ENCODE measurements around the gene SLC10A4.
"Not testable (repeated sequence)": the region's sequence is repeated elsewhere in the genome, so short reads cannot be mapped to it uniquely, and the experiment has no call there.

SLC10A4 gene

DNA sequence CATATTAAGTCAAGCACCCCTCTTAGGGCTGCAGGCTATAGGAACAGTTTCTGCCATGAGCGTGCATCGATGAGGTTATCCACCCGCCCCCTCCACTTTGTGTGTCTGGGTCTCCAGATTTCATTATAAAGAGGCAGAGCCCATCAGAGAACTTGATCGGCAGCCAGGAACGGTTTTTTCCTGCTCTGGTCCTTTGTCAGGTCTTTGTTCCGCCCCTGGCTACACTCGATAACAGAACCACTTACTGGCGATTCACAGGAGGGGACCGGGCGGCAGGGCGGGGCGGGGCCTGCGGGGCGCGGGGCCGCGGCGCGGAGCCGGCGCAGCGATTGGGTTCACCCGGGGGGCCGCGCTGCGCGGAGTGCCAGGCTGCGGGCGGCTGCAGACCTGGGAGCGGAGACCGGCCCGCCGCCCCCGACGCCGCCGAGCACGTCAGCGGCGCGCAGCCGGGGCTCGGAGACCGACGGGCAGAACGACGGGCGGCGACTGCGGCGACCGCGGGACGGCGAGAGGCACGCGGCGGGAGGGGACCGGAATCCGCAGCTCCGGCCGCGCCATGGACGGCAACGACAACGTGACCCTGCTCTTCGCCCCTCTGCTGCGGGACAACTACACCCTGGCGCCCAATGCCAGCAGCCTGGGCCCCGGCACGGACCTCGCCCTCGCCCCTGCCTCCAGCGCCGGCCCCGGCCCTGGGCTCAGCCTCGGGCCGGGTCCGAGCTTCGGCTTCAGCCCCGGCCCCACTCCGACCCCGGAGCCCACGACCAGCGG is at the start of gene SLC10A4:
SLC10A4 (plus strand) TSS at position 338 of the 771 bp plus-strand sequence; CDS start at position 557, 219 bp downstream.
- no peak for TF ChIP-seq CTCF (conservative IDR thresholded peaks at IDR 0.05; ENCODE audit: low read depth)

GRCh38 chr4:48436318-48436717 is 46.8 kb upstream of the SLC10A4 start:
- no peak overlapping the region for H3K27ac ChIP-seq
- DNase-seq (ENCODE audit: low spot score) = no peak
- TF ChIP-seq CTCF (conservative IDR thresholded peaks at IDR 0.05; ENCODE audit: low read depth) = no peak
- ChIA-PET CTCF (no interaction called here), POLR2A (ENCODE audit: low non-redundant PET) (no interaction called here)

More for the DNA sequence above, at the start of gene SLC10A4:
- CTCF ChIA-PET = interaction anchor here (0.6 kb wide), 2 partner anchors 87 to 719 kb away, joined by 3 read pairs; no protein-coding TSS in a partner anchor
- no peak for DNase-seq (ENCODE audit: low spot score)
- POLR2A ChIA-PET (ENCODE audit: low non-redundant PET) = no interaction called here
- no peak within 1 kb of the TSS for H3K27ac ChIP-seq

DNA sequence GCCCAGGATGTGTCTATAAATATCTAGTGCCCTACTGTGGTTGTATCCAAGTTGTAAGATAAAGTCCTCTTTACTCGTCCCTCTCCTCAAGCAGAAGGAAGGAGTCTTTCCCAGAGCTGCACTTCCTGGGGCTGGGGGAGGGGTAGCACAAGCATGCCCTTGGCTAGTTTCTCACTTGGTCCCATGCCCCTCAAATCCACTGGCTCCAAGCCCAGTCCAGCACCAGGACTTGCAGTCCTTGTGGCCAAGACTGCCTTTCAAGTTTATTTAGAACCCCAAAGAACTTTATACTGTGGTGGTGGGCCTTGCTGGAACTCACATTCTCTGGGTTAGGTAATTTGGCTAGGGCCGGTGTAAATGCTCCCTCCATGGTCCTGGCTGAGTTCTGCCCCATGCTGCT is 43.2 kb upstream of the SLC10A4 start:
- ChIA-PET POLR2A (ENCODE audit: low non-redundant PET) (no interaction called here), CTCF (interaction anchor here (0.6 kb wide), 1 partner anchor 62 kb away, joined by 3 read pairs; no protein-coding TSS in a partner anchor)
- DNase-seq (ENCODE audit: low spot score) = no peak
- no peak overlapping the region for H3K27ac ChIP-seq
- no peak for TF ChIP-seq CTCF (conservative IDR thresholded peaks at IDR 0.05; ENCODE audit: low read depth)

DNA sequence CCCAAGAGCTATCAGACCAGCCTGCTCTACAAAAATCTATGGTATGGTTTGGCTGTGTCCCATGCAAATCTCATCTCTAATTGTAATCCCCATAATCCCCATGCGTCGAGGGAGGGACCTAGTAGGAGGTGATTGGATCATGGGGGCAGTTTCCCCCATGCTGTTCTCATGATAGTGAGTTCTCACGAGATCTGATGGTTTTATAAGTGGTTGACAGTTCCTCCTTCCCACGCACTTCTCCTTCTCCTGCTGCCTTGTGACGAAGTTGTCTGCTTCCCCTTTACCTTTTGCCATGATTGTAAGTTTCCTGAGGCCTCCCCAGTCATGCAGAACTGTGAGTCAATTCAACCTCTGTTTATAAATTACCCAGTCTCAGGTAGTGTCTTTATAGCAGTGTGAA is 42.2 kb upstream of the SLC10A4 start:
- POLR2A ChIA-PET (ENCODE audit: low non-redundant PET); H3K27ac ChIP-seq; DNase-seq (ENCODE audit: low spot score); CTCF ChIA-PET: not testable (repeated sequence)

DNA sequence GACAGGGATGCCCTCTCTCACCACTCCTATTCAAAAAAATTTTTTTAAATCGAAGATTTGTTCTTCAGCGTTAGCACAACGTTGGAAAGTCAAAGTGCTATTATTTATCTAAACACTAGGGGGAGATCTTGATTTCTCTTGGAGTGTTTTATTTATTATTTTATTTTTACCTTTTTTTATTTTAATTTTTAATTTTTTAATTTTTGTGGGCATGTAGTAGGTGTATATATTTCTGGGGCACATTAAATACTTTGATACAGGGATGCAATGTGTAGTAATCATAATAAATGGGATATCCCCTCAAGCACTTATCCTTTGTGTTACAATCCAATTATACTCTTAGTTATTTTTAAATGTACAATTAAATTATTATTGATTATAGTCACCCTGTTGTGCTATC is 37.4 kb upstream of the SLC10A4 start:
- peak; percentile 62 for TF ChIP-seq CTCF (conservative IDR thresholded peaks at IDR 0.05; ENCODE audit: low read depth)
- H3K27ac ChIP-seq = no peak overlapping the region
- POLR2A ChIA-PET (ENCODE audit: low non-redundant PET) = no interaction called here
- peak; percentile 26 for DNase-seq (ENCODE audit: low spot score)
- CTCF ChIA-PET = no interaction called here

DNA sequence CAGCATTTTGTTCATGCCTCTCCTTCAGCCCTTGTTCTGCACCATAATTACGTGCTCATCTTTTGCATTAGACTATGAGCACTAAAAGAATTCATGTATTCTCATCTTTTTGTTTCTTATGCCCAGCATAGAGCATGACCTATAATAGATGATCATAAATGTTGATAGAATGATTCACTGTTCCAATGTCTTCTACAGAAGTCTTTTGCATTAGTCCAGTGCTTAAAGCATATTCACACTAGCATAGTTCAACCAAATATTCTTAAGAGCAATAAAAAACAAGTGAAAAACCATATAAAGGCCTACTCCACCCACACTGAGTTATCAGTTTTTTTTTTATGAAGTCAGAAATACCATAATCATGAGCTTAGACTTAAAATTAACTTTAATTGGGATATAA is 36.5 kb upstream of the SLC10A4 start:
- H3K27ac ChIP-seq = no peak overlapping the region
- no peak for TF ChIP-seq CTCF (conservative IDR thresholded peaks at IDR 0.05; ENCODE audit: low read depth)
- POLR2A ChIA-PET (ENCODE audit: low non-redundant PET) = no interaction called here
- CTCF ChIA-PET = interaction anchor here (0.6 kb wide), 2 partner anchors 118 to 132 kb away, joined by 3 to 5 read pairs; no protein-coding TSS in a partner anchor
- DNase-seq (ENCODE audit: low spot score) = no peak

- CTCF ChIA-PET = no interaction called here
- no peak overlapping the region for H3K27ac ChIP-seq
- POLR2A ChIA-PET (ENCODE audit: low non-redundant PET) = no interaction called here
- TF ChIP-seq CTCF (conservative IDR thresholded peaks at IDR 0.05; ENCODE audit: low read depth) = no peak
- DNase-seq (ENCODE audit: low spot score) = no peak
These were observed 34.0 kb upstream of the SLC10A4 start for GRCh38 chr4:48449151-48449550.

Data from RWPE1 (cell line).